ENCODE results near the gene C3orf18. TPM values are rescaled to one million over a fixed set of nuclear protein-coding genes. Genes with fewer than 3 reads are reported as not detected.

C3orf18 gene
- total RNA-seq, 5 donors from 2014 or later (not counting 1 experiment from before 2014, with no cell fraction given) = 15.3 to 24.7 (median 19.5) TPM

GRCh38 chr3:50584391-50584790 lies 16.8 kb upstream of the C3orf18 start:
- Histone ChIP-seq H3K9me3 (no peaks in the 10 kb centered on the region), H3K4me3 (ENCODE audit: control insufficient read depth in 1 of 2, extremely low read depth in 1 of 2, low read length in 1 of 2) (no peak overlapping the region), H3K27me3 (replicated peaks in 1 of 2; ENCODE audit: control insufficient read depth in 2 of 2, extremely low read depth in 1 of 2, insufficient read depth in 2 of 2, low read length in 1 of 2) (no peaks in the 10 kb centered on the region), H3K27ac (ENCODE audit: low read length) (no peak overlapping the region), H3K36me3 (ENCODE audit: control insufficient read depth in 2 of 2, extremely low read depth in 1 of 2, insufficient read depth in 1 of 2, low read length in 1 of 2) (peaks cover 1 to 43% of the 10 kb centered on the region in 2 donors), H3K4me1 (ENCODE audit: control insufficient read depth in 1 of 2, extremely low read depth in 1 of 2, insufficient read depth in 2 of 2, low read length in 2 of 2) (peaks cover 10 to 74% of the 10 kb centered on the region in 2 experiments)
- 100% methylated on average over 2 of the region's 2 CpGs for WGBS (ENCODE audit: insufficient coverage)
- Mint-ChIP-seq H3K4me3 (no peak overlapping the region), H3K36me3 (peaks cover 22% of the 10 kb centered on the region), H3K4me1 (peaks cover 42 to 68% (median 65%) of the 10 kb centered on the region in 3 donors), H3K27ac (peak overlapping the region; percentile 47 to 53), H3K27me3 (no peaks in the 10 kb centered on the region), H3K9me3 (no peaks in the 10 kb centered on the region)
- DNase-seq = no peak
- ChIA-PET CTCF (no interaction called here), POLR2A (no interaction called here)
- no peak for ATAC-seq (replicated peaks in 1 of 4)

DNA sequence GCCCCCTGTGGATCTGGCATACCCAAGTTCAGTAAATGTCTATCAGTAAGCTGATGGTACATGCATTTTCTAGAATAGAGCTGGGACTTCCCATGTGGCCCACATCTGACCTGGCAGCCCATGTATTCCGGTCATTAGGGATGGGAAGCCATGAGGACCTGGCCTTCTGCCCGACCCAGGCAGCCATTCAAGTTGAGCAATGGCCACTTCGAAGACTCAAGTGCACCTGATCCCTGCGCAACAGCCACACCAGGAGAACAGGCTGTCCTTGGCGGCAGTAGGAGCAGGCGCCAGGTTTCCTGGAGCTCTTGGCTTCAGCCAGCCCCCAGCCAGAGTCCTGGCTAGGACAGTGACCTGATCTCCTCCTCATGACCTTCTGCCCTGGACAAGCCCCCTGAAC lies 16.4 kb upstream of the C3orf18 start:
- H3K27ac Mint-ChIP-seq = peak overlapping the region; percentile 56 to 59
- H3K36me3 Mint-ChIP-seq = peaks cover 24% of the 10 kb centered on the region
- ATAC-seq (replicated peaks in 1 of 4) (no peak), DNase-seq (no peak)
- Histone ChIP-seq H3K4me3 (ENCODE audit: control insufficient read depth in 1 of 2, extremely low read depth in 1 of 2, low read length in 1 of 2) (no peak overlapping the region), H3K9me3 (no peaks in the 10 kb centered on the region), H3K27me3 (replicated peaks in 1 of 2; ENCODE audit: control insufficient read depth in 2 of 2, extremely low read depth in 1 of 2, insufficient read depth in 2 of 2, low read length in 1 of 2) (no peaks in the 10 kb centered on the region), H3K4me1 (ENCODE audit: control insufficient read depth in 1 of 2, extremely low read depth in 1 of 2, insufficient read depth in 2 of 2, low read length in 2 of 2) (peaks cover 8 to 70% of the 10 kb centered on the region in 2 experiments), H3K27ac (ENCODE audit: low read length) (no peak overlapping the region), H3K36me3 (ENCODE audit: control insufficient read depth in 2 of 2, extremely low read depth in 1 of 2, insufficient read depth in 1 of 2, low read length in 1 of 2) (peaks cover 4 to 48% of the 10 kb centered on the region in 2 donors)
- no peaks in the 10 kb centered on the region for H3K27me3 Mint-ChIP-seq
- ChIA-PET CTCF (no interaction called here), POLR2A (no interaction called here)
- peaks cover 37 to 63% (median 62%) of the 10 kb centered on the region in 3 donors for H3K4me1 Mint-ChIP-seq
- no peak overlapping the region for H3K4me3 Mint-ChIP-seq
- H3K9me3 Mint-ChIP-seq = no peaks in the 10 kb centered on the region
- 97% methylated on average over 6 of the region's 6 CpGs for WGBS (ENCODE audit: insufficient coverage)

GRCh38 chr3:50582083-50582482 lies 14.5 kb upstream of the C3orf18 start:
- Mint-ChIP-seq H3K4me1 (peaks cover 19 to 57% (median 53%) of the 10 kb centered on the region in 3 donors), H3K4me3 (peak overlapping the region in 1 of 3 donors; percentile 23), H3K9me3 (no peaks in the 10 kb centered on the region), H3K27me3 (no peaks in the 10 kb centered on the region), H3K27ac (peak overlapping the region; percentile 43 to 69), H3K36me3 (peaks cover 32% of the 10 kb centered on the region)
- ATAC-seq (replicated peaks in 1 of 4) = no peak
- WGBS (ENCODE audit: insufficient coverage) = 90% methylated on average over 7 of the region's 9 CpGs
- peaks cover 11 to 64% of the 10 kb centered on the region in 2 donors for H3K36me3 ChIP-seq (ENCODE audit: control insufficient read depth in 2 of 2, extremely low read depth in 1 of 2, insufficient read depth in 1 of 2, low read length in 1 of 2)
- ChIA-PET POLR2A (interaction anchor here in 1 of 2 donors (0.5 kb wide), 1 partner anchor 9 kb away, joined by 3 read pairs; no protein-coding TSS in a partner anchor), CTCF (interaction anchor here in 1 of 2 donors (1.0 kb wide), 1 partner anchor 9 kb away, joined by 3 read pairs; no protein-coding TSS in a partner anchor)
- no peaks in the 10 kb centered on the region for H3K9me3 ChIP-seq
- no peak for DNase-seq
- no peak overlapping the region for H3K4me3 ChIP-seq (ENCODE audit: control insufficient read depth in 1 of 2, extremely low read depth in 1 of 2, low read length in 1 of 2)
- no peak overlapping the region for H3K27ac ChIP-seq (ENCODE audit: low read length)
- no peaks in the 10 kb centered on the region for H3K27me3 ChIP-seq (replicated peaks in 1 of 2; ENCODE audit: control insufficient read depth in 2 of 2, extremely low read depth in 1 of 2, insufficient read depth in 2 of 2, low read length in 1 of 2)
- peaks cover 5 to 69% of the 10 kb centered on the region in 2 experiments for H3K4me1 ChIP-seq (ENCODE audit: control insufficient read depth in 1 of 2, extremely low read depth in 1 of 2, insufficient read depth in 2 of 2, low read length in 2 of 2)

DNA sequence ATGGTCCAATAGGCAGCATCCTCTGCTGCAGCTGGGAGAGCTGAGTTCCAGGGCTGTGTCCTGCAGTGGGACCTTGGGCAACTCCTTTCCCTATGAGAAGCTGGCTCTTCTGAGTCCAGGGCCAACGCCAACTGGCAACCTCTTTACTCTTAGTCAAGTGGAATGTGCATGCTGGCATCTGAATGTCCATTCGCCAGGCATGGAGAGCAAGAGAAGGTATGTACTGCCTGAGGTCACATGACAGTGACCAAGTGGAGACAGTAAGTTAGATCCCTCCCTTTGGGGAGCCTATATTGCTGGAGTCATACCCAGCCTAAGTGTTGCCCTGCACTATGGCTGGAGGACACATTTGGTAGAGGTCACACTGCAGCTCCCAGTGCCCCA lies 13.9 kb upstream of the C3orf18 start:
- Histone ChIP-seq H3K27ac (ENCODE audit: low read length) (no peak overlapping the region), H3K36me3 (ENCODE audit: control insufficient read depth in 2 of 2, extremely low read depth in 1 of 2, insufficient read depth in 1 of 2, low read length in 1 of 2) (peaks cover 14 to 68% of the 10 kb centered on the region in 2 donors), H3K4me3 (ENCODE audit: control insufficient read depth in 1 of 2, extremely low read depth in 1 of 2, low read length in 1 of 2) (no peak overlapping the region), H3K9me3 (no peaks in the 10 kb centered on the region), H3K4me1 (ENCODE audit: control insufficient read depth in 1 of 2, extremely low read depth in 1 of 2, insufficient read depth in 2 of 2, low read length in 2 of 2) (peaks cover 5 to 69% of the 10 kb centered on the region in 2 experiments), H3K27me3 (replicated peaks in 1 of 2; ENCODE audit: control insufficient read depth in 2 of 2, extremely low read depth in 1 of 2, insufficient read depth in 2 of 2, low read length in 1 of 2) (no peaks in the 10 kb centered on the region)
- DNase-seq (no peak), ATAC-seq (replicated peaks in 1 of 4) (peak in 1 of 4 experiments; percentile 14)
- Mint-ChIP-seq H3K27ac (peak overlapping the region; percentile 79 to 85), H3K4me1 (peaks cover 20 to 54% (median 54%) of the 10 kb centered on the region in 3 donors), H3K4me3 (peak overlapping the region in 1 of 3 donors; percentile 54), H3K27me3 (no peaks in the 10 kb centered on the region), H3K36me3 (peaks cover 32% of the 10 kb centered on the region), H3K9me3 (no peaks in the 10 kb centered on the region)
- CTCF ChIA-PET = interaction anchor here in 1 of 2 donors (1.0 kb wide), 1 partner anchor 10 kb away, joined by 3 read pairs; no protein-coding TSS in a partner anchor
- 100% methylated on average over 1 of the region's 2 CpGs for WGBS (ENCODE audit: insufficient coverage)
- POLR2A ChIA-PET = interaction anchor here in 1 of 2 donors (0.5 to 1.0 kb wide), 2 partner anchors 8 to 10 kb away, joined by 3 to 4 read pairs; no protein-coding TSS in a partner anchor

DNA sequence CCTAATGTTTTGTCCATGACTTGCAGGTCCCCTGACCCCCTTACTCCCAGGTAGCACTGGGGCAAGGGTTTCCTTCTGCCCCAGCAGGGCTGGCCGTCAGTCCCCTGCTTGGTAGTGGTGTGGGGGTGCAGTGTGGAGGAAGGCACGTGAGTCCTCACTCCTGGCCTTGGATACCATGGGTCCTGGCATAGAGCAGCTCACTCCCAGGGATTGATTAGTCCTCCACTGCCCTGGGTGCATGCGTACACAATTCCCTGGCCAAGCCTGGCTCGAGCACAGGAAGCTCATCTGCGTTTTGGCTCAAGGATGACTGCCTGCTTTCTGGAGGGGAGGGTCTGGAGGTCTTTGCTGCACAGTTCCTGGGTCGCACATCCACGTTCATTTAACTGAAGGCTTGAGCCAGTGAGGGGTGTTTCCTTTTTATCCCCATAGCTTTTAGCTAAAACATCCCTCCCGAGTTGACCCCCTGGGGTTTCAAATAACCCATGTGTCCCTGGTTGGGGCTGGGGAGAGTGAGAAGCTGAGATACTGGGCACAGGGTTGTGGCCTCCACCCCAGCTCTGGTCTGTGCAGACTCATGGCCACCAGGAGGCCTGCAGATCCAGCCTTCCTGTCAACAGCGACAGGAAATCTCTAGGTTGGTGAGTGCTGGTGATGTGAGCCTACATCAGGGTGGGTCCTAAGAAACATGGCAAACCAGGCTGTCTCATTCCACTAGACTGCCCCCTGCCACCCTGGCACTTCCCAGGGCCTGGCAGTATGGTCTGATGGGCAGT lies 13.3 kb upstream of the C3orf18 start:
- no peaks in the 10 kb centered on the region for H3K9me3 Mint-ChIP-seq
- peaks cover 16 to 68% of the 10 kb centered on the region in 2 donors for H3K36me3 ChIP-seq (ENCODE audit: control insufficient read depth in 2 of 2, extremely low read depth in 1 of 2, insufficient read depth in 1 of 2, low read length in 1 of 2)
- CTCF ChIA-PET = interaction anchor here (0.9 to 1.0 kb wide), 2 partner anchors 9 to 10 kb away, joined by 3 to 4 read pairs; no protein-coding TSS in a partner anchor

DNA sequence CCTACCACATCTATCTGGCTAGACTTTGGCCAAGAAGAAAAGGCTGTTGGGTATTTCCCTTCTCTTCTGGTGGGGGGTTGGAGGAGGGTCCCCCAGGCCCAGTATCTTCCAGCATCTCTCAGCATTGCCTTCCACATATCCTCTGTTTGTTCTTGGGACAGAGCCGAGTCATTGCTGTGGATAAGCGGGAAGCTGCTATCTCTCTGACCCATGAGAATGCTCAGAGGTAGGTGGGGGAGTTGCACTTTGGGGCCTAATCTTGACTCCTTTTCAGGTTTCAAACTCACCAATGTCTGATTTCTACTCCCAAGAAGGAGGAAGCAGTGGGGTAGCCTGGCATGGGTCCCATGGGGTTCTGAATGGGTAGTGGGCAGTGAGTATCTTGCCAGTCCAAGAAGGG lies 9.8 kb upstream of the C3orf18 start:
- no peak overlapping the region for H3K4me3 ChIP-seq (ENCODE audit: control insufficient read depth in 1 of 2, extremely low read depth in 1 of 2, low read length in 1 of 2)
- ATAC-seq (replicated peaks in 1 of 4) = no peak
- H3K36me3 ChIP-seq (ENCODE audit: control insufficient read depth in 2 of 2, extremely low read depth in 1 of 2, insufficient read depth in 1 of 2, low read length in 1 of 2) = peaks cover 16 to 50% of the 10 kb centered on the region in 2 donors
- POLR2A ChIA-PET = no interaction called here
- peak overlapping the region; percentile 6 to 95 for H3K27ac Mint-ChIP-seq
- H3K9me3 ChIP-seq = no peaks in the 10 kb centered on the region
- no peaks in the 10 kb centered on the region for H3K27me3 Mint-ChIP-seq
- peaks cover 54 to 80% (median 74%) of the 10 kb centered on the region in 3 donors for H3K4me1 Mint-ChIP-seq
- peaks cover 19% of the 10 kb centered on the region for H3K36me3 Mint-ChIP-seq
- H3K27ac ChIP-seq (ENCODE audit: low read length) = peak overlapping the region; percentile 60
- no peaks in the 10 kb centered on the region for H3K9me3 Mint-ChIP-seq
- H3K4me1 ChIP-seq (ENCODE audit: control insufficient read depth in 1 of 2, extremely low read depth in 1 of 2, insufficient read depth in 2 of 2, low read length in 2 of 2) = peaks cover 31 to 93% of the 10 kb centered on the region in 2 experiments
- H3K27me3 ChIP-seq (replicated peaks in 1 of 2; ENCODE audit: control insufficient read depth in 2 of 2, extremely low read depth in 1 of 2, insufficient read depth in 2 of 2, low read length in 1 of 2) = no peaks in the 10 kb centered on the region
- CTCF ChIA-PET = interaction anchor here in 1 of 2 donors (1.5 kb wide), 1 partner anchor 13 kb away, joined by 3 read pairs; no protein-coding TSS in a partner anchor
- WGBS (ENCODE audit: insufficient coverage) = no CpG with 5 or more reads among the region's 2 CpGs
- DNase-seq = no peak
- H3K4me3 Mint-ChIP-seq = no peak overlapping the region

More for the DNA sequence above, 13.3 kb upstream of the C3orf18 start:
- Mint-ChIP-seq H3K36me3 (peaks cover 32% of the 10 kb centered on the region), H3K27ac (peak overlapping the region; percentile 79 to 85), H3K4me1 (peaks cover 23 to 60% (median 59%) of the 10 kb centered on the region in 3 donors), H3K4me3 (peak overlapping the region in 1 of 3 donors; percentile 54), H3K27me3 (no peaks in the 10 kb centered on the region)
- peak in 2 of 35 experiments; percentile 24 to 33 for DNase-seq
- H3K27me3 ChIP-seq (replicated peaks in 1 of 2; ENCODE audit: control insufficient read depth in 2 of 2, extremely low read depth in 1 of 2, insufficient read depth in 2 of 2, low read length in 1 of 2) = no peaks in the 10 kb centered on the region
- POLR2A ChIA-PET = interaction anchor here in 1 of 2 donors (1.0 kb wide), 1 partner anchor 9 kb away, joined by 4 read pairs; no protein-coding TSS in a partner anchor
- no peak overlapping the region for H3K27ac ChIP-seq (ENCODE audit: low read length)
- WGBS (ENCODE audit: insufficient coverage) = 93% methylated on average over 5 of the region's 9 CpGs
- peaks cover 5 to 69% of the 10 kb centered on the region in 2 experiments for H3K4me1 ChIP-seq (ENCODE audit: control insufficient read depth in 1 of 2, extremely low read depth in 1 of 2, insufficient read depth in 2 of 2, low read length in 2 of 2)
- no peak overlapping the region for H3K4me3 ChIP-seq (ENCODE audit: control insufficient read depth in 1 of 2, extremely low read depth in 1 of 2, low read length in 1 of 2)
- peak; percentile 82 to 85 (median 82) for ATAC-seq (replicated peaks in 1 of 4)
- no peaks in the 10 kb centered on the region for H3K9me3 ChIP-seq
